ENCODE results near the gene SLC1A4.

The SLC1A4 gene

GRCh38 chr2:65055422-65056214 is 66.4 kb downstream of the SLC1A4 start:
- no peak for DNase-seq (ENCODE audit: low spot score)

- DNase-seq (ENCODE audit: low spot score): peak; percentile 97
Observed at GRCh38 chr2:65056215-65057053, 67.2 kb downstream of the SLC1A4 start, which contains the start of gene CEP68. Gene CEP68 (plus strand): TSS chr2:65056416. CDS start chr2:65069445, 13,029 bp downstream.

GRCh38 chr2:65057054-65057375 is 67.8 kb downstream of the SLC1A4 start:
- DNase-seq (ENCODE audit: low spot score): no peak

GRCh38 chr2:65057391-65058052 is 68.3 kb downstream of the SLC1A4 start:
- DNase-seq (ENCODE audit: low spot score): peak; percentile 59

GRCh38 chr2:65059071-65059470 is 69.9 kb downstream of the SLC1A4 start:
- DNase-seq (ENCODE audit: low spot score): peak; percentile 73

DNA sequence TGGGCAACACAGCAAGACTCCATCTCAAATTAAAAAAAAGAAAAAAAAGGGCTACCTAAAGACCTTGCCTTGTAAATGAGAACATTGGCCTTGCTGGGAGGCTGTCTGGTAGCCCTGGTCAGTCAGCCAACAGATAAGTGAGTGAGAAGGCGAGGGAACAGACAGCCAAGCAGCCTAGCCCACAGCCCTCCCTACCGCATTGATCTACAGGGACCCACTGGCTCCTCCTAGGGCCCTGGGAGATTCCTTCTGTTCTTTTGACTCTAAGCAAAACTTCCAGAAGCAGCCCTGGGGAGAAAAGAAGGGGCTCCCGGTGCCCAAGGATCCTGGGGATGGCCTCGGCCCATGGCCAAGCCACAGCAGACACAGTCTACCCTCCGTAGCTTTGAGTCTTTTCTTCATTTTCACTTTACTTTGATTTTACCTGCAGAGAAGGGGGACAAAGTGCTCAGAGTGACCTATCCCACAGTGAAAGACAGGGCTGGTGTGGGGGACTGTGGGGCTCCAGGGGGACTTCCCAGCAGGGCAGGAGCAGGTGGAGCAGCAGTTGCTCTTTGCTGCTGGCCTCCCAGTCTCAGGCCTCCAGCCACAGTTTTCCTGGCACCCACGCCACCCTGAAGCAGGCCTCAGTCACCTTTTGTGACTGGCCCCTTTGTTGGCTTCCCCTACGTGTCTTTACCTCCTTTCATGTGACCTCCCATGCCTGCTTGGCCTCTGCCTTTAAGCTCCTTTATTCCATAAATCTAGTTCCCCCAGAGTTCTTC is 72.1 kb downstream of the SLC1A4 start:
- DNase-seq (ENCODE audit: low spot score): no peak

DNA sequence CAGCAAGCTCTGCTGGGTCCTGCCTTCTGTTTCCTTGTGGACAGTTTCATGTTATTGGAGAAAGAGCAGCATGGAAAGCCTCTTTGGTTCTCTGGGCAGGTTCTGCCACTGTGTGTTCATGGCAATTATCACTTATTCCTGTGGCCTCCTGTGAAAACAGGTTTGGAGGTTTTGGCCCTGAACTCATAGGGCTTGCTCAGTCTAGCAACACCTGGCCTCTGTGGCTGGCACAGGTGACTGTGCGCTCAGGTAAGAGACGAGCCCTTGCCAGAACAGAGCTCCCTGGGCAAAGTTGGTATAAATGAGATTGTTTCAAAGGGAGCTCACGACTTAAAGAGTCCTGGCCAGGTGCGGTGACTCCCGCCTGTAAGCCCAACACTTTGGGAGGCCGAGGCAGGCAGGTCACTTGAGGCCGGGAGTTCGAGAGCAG is 72.7 kb downstream of the SLC1A4 start:
- no peak for DNase-seq (ENCODE audit: low spot score)

GRCh38 chr2:65062843-65063825 is 73.9 kb downstream of the SLC1A4 start:
- DNase-seq (ENCODE audit: low spot score): no peak

- DNase-seq (ENCODE audit: low spot score): peak; percentile 88
Observed at GRCh38 chr2:65064728-65065552, 75.7 kb downstream of the SLC1A4 start.

DNA sequence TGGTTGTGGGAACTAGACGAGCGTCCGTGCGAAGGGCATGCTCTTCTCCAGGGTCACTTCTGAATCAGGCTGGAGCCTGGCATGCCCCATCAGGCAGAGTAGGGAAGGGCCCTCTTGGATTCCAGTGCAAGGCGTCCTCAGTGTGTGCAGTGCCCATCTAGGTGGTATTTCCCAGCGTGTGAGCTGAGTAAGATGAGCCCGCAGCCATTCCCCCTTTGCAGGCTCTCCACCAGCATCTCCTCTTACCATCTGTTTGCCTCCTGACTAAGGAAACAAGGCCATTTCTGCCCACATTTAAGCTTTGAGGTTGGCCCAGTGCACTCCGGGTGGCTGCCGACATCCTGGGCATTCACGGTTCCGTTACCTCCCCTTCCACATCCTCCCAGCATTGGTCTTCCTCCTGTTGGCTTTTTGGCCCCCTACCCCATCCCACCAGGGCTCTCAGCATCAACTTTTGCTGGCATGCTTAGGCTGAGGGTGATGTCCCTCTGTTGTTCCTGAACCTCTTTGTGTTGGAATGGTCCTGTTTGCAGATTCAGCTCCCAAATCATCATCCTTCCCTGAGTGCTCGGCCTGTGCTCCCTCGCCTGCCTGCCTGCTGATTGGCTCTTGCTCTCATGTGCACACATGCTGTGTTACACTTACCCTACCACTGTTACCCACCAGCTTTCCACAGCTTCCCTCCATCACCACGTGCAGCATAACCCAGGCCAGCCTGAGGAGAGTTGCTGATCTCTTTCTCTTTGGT is 78.8 kb downstream of the SLC1A4 start:
- no peak for DNase-seq (ENCODE audit: low spot score)

DNA sequence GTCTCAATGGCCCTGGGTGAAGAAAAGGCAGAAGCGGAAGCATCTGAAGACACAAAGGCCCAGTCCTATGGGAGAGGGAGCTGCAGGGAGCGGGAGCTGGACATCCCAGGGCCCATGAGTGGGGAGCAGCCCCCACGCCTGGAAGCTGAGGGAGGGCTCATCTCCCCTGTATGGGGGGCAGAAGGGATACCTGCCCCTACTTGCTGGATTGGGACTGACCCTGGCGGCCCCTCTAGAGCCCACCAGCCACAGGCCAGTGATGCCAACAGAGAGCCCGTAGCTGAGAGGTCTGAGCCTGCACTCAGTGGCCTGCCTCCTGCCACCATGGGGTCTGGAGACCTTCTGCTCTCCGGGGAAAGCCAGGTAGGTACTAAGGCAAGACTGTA is 80.2 kb downstream of the SLC1A4 start:
- DNase-seq (ENCODE audit: low spot score): no peak

- peak; percentile 70 for DNase-seq (ENCODE audit: low spot score)
Observed at GRCh38 chr2:65070172-65070830, 81.1 kb downstream of the SLC1A4 start.

- no peak for DNase-seq (ENCODE audit: low spot score)
Observed at GRCh38 chr2:65070856-65071255, 81.7 kb downstream of the SLC1A4 start.

GRCh38 chr2:65071499-65072180 is 82.4 kb downstream of the SLC1A4 start:
- peak; percentile 44 for DNase-seq (ENCODE audit: low spot score)

DNA sequence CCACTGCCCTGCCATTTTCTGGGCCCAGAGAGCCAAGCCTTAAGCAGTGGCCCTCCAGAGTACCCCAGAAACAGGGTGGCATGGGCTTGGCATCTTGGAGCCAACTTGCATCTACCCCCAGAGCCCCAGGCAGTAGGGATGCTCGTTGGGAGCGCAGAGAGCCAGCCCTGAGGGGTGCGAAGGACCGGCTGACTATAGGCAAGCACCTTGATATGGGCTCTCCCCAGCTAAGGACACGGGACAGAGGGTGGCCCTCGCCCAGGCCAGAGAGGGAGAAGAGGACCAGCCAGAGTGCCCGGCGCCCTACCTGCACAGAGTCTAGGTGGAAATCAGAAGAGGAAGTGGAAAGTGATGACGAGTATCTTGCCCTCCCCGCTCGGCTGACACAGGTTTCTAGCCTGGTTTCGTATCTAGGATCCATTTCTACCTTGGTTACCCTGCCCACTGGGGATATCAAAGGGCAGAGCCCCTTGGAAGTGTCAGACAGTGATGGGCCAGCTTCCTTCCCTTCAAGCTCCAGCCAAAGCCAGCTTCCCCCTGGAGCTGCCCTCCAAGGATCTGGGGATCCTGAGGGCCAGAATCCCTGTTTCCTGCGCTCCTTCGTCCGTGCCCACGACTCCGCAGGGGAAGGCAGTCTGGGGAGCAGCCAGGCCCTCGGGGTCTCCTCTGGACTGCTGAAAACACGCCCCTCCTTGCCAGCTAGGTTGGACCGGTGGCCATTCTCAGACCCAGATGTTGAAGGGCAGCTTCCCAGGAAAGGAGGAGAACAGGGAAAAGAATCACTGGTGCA is 83.2 kb downstream of the SLC1A4 start:
- DNase-seq (ENCODE audit: low spot score): no peak
